Keratinocyte (primary cell): Measurements from ENCODE around the gene DCHS1. TPM values are rescaled to one million over a fixed set of nuclear protein-coding genes. Genes with fewer than 3 reads are reported as not detected.

Experiments
- DNase-seq: peaks from one replicate; pipeline ENCODE4 v3.0.0-alpha.2; 2011; ENCODE audit warnings: low read depth, missing footprints, low spot score
- FAIRE-seq: peaks from 2 replicates; lab custom pipeline; 2011; peaks lifted over from hg19 to GRCh38; lab: Jason Lieb, UNC
- H2AFZ ChIP-seq: 2 replicates; pipeline ENCODE4 v1.6.0; 2012; ENCODE audit warnings: low read length, control low read depth, inconsistent platforms; ENCODE audit not compliant: control insufficient read depth
- H3K27ac ChIP-seq: 2 replicates; pipeline ENCODE4 v1.5.1; 2011; ENCODE audit warnings: low read length; ENCODE audit not compliant: control insufficient read depth, insufficient read depth
- H3K27me3 ChIP-seq: 3 replicates; pipeline ENCODE4 v1.6.0; 2011; ENCODE audit warnings: low read length; ENCODE audit not compliant: control insufficient read depth, insufficient read depth; ENCODE audit errors: extremely low read depth
- H3K36me3 ChIP-seq, 2 experiments: 2 replicates in 1 of 2; 3 replicates in 1 of 2; pipeline ENCODE4 v1.5.1; 2011; ENCODE audit warnings: low read length in 2 of 2, mild to moderate bottlenecking in 1 of 2; ENCODE audit not compliant: control insufficient read depth in 2 of 2, insufficient read depth in 2 of 2; ENCODE audit errors: extremely low read depth in 1 of 2
- H3K4me1 ChIP-seq: 3 replicates; pipeline ENCODE4 v1.5.1; 2011; ENCODE audit warnings: low read length; ENCODE audit not compliant: control insufficient read depth, insufficient read depth; ENCODE audit errors: extremely low read depth
- H3K4me2 ChIP-seq: 3 replicates; pipeline ENCODE4 v1.6.0; 2011; ENCODE audit warnings: low read depth, low read length; ENCODE audit not compliant: control insufficient read depth, insufficient read depth; ENCODE audit errors: extremely low read depth
- H3K4me3 ChIP-seq, 3 experiments: fragments of 200-600 bp in 1 of 3; sonication (generic) in 1 of 3; 2 replicates in 2 of 3; 3 replicates in 1 of 3; pipeline ENCODE4 v1.5.1; 2011 to 2016; ENCODE audit warnings: low read length in 3 of 3, mild to moderate bottlenecking in 3 of 3, control low read depth in 2 of 3, inconsistent platforms in 1 of 3, low read depth in 1 of 3, mixed read lengths in 1 of 3, mixed run types in 1 of 3, moderate library complexity in 1 of 3; ENCODE audit not compliant: control insufficient read depth in 2 of 3, insufficient read depth in 2 of 3; ENCODE audit errors: extremely low read depth in 1 of 3
- H3K79me2 ChIP-seq: 2 replicates; pipeline ENCODE4 v1.6.0; 2012; ENCODE audit warnings: low read length; ENCODE audit not compliant: control insufficient read depth, insufficient read depth
- H3K9ac ChIP-seq: 3 replicates; pipeline ENCODE4 v1.6.0; 2011; ENCODE audit warnings: low read length; ENCODE audit not compliant: control insufficient read depth, insufficient read depth; ENCODE audit errors: extremely low read depth
- H3K9me1 ChIP-seq: 3 replicates; pipeline ENCODE4 v1.6.0; 2011; ENCODE audit warnings: low read length; ENCODE audit not compliant: control insufficient read depth, insufficient read depth; ENCODE audit errors: extremely low read depth
- H3K9me3 ChIP-seq: 2 replicates; pipeline ENCODE4 v1.5.1; 2012; ENCODE audit warnings: low read depth, low read length; ENCODE audit not compliant: control insufficient read depth
- H4K20me1 ChIP-seq: 3 replicates; pipeline ENCODE4 v1.6.0; 2011; ENCODE audit warnings: low read length; ENCODE audit not compliant: control insufficient read depth, insufficient read depth; ENCODE audit errors: extremely low read depth
- EZH2 ChIP-seq: IDR thresholded peaks from one replicate; pipeline ENCODE4 v1.6.1; 2012; ENCODE audit warnings: inconsistent platforms, mild to moderate bottlenecking, low read length, moderate library complexity
- dilution Hi-C: fragments of 300-500 bp; cut with MboI; formaldehyde crosslinking; loops from one replicate; pipeline ENCODE4 v1.7.0; 2020; ENCODE audit warnings: low sequenced_read_pairs; ENCODE audit not compliant: extremely low pct_ligation_motif_present
- polyA plus RNA-seq, 5 experiments: library from polyadenylated mRNA; depleted of rRNA in 3 of 5; stranded (reverse) in 3 of 5; stranded (forward) in 1 of 5; unstranded in 1 of 5; fragments of >200 nt; gene quantifications; 1 replicate in 1 of 5; 2 replicates in 3 of 5; 3 replicates in 1 of 5; pipeline versions ENCODE4 v1.2.1 to v1.2.3, GENCODE V29; 2011 to 2012; ENCODE audit warnings: missing spikeins in 2 of 5, low read depth in 1 of 5, low replicate concordance in 1 of 5
- TF ChIP-seq, protein P1 (sequence below), 3 experiments: IDR thresholded peaks in 1 of 3; conservative IDR thresholded peaks in 1 of 3; optimal IDR thresholded peaks in 1 of 3; 2 replicates in 2 of 3; 3 replicates in 1 of 3; pipeline versions ENCODE3 to v1.5.1; 2011; ENCODE audit warnings: low read length in 3 of 3, mild to moderate bottlenecking in 3 of 3, moderate library complexity in 2 of 3, control low read depth in 1 of 3, inconsistent platforms in 1 of 3; ENCODE audit not compliant: insufficient read depth in 2 of 3; ENCODE audit errors: extremely low read depth in 1 of 3

DCHS1 gene
- polyA plus RNA-seq, 1 donor (not counting 4 experiments of a cell fraction or from before 2014, with no cell fraction given) = 0.03 TPM

DNA sequence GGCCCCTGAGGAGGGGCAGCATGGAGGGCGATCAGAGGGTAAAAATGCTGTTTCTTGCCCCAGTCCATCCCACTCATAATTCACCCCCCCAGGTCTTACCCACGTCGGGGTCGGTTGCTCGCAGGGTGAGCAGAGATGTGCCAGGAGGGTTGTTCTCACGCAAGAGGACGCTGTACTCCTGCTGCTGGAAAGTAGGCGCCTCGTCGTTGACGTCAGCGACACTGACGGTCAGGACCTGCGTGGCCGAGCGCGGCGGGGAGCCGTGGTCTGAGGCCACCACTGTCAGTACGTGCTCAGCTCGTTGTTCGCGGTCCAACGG lies 26.1 kb downstream of the DCHS1 start:
- Histone ChIP-seq H3K9me3 (no peaks in the 10 kb centered on the region), H3K27me3 (peaks cover 45% of the 10 kb centered on the region), H4K20me1 (no peaks in the 10 kb centered on the region), H2AFZ (no peak overlapping the region), H3K79me2 (no peaks in the 10 kb centered on the region), H3K27ac (no peak overlapping the region), H3K4me1 (no peaks in the 10 kb centered on the region), H3K9me1 (no peaks in the 10 kb centered on the region), H3K4me3 (no peak overlapping the region), H3K36me3 (no peaks in the 10 kb centered on the region), H3K9ac (no peak overlapping the region), H3K4me2 (no peak overlapping the region)
- dilution Hi-C loops = no loop called here
- FAIRE-seq (no peak), DNase-seq (no peak)
- TF ChIP-seq, protein P1, sequence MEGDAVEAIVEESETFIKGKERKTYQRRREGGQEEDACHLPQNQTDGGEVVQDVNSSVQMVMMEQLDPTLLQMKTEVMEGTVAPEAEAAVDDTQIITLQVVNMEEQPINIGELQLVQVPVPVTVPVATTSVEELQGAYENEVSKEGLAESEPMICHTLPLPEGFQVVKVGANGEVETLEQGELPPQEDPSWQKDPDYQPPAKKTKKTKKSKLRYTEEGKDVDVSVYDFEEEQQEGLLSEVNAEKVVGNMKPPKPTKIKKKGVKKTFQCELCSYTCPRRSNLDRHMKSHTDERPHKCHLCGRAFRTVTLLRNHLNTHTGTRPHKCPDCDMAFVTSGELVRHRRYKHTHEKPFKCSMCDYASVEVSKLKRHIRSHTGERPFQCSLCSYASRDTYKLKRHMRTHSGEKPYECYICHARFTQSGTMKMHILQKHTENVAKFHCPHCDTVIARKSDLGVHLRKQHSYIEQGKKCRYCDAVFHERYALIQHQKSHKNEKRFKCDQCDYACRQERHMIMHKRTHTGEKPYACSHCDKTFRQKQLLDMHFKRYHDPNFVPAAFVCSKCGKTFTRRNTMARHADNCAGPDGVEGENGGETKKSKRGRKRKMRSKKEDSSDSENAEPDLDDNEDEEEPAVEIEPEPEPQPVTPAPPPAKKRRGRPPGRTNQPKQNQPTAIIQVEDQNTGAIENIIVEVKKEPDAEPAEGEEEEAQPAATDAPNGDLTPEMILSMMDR (optimal IDR thresholded peaks at IDR 0.05 in 1 of 3, IDR thresholded peaks at IDR 0.05 in 1 of 3, conservative IDR thresholded peaks at IDR 0.05 in 1 of 3; ENCODE audit: extremely low read depth in 1 of 3, insufficient read depth in 2 of 3, low read length in 3 of 3) = no peak
- TF ChIP-seq EZH2 = no peak

DNA sequence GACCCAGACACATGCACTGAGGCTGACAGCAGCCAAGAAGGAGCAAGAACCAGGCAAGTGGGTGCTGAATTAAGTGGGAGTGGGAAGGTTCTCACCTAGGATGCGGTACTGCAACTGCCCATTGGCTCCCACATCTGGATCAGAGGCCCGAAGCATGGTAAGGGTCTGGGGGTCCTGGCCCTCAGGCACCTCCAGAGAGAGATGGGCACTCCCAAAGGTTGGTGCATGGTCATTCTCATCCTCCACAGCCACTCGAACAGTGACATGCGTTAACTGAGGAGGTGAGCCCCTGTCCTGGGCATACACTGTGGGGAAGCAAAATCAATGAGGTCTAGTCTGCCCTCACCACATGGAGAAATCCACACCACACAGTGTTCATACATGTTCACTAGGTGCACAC lies 27.1 kb downstream of the DCHS1 start:
- no peaks in the 10 kb centered on the region for H3K79me2 ChIP-seq
- no peaks in the 10 kb centered on the region for H4K20me1 ChIP-seq
- H3K4me3 ChIP-seq = no peak overlapping the region
- H3K9me1 ChIP-seq = no peaks in the 10 kb centered on the region
- H2AFZ ChIP-seq = no peak overlapping the region
- H3K27ac ChIP-seq = no peak overlapping the region
- H3K9me3 ChIP-seq = no peaks in the 10 kb centered on the region
- H3K4me1 ChIP-seq = no peaks in the 10 kb centered on the region
- TF ChIP-seq, protein P1 (optimal IDR thresholded peaks at IDR 0.05 in 1 of 3, IDR thresholded peaks at IDR 0.05 in 1 of 3, conservative IDR thresholded peaks at IDR 0.05 in 1 of 3; ENCODE audit: extremely low read depth in 1 of 3, insufficient read depth in 2 of 3, low read length in 3 of 3) = no peak
- TF ChIP-seq EZH2 = no peak
- FAIRE-seq (no peak), DNase-seq (no peak)
- no peak overlapping the region for H3K9ac ChIP-seq
- dilution Hi-C loops = no loop called here
- no peak overlapping the region for H3K4me2 ChIP-seq
- H3K36me3 ChIP-seq = no peaks in the 10 kb centered on the region
- H3K27me3 ChIP-seq = peaks cover 45% of the 10 kb centered on the region
